SK-N-SH (cell line): ENCODE measurements around the gene CYREN. TPM values are rescaled to one million over a fixed set of nuclear protein-coding genes. Genes with fewer than 3 reads are reported as not detected.

Source experiments
- CTCF ChIA-PET: fragments of 300-600, 350-600 bp; formaldehyde crosslinking; extraction: SDS; loops from one replicate; lab custom pipeline; 2021; lab: Yijun Ruan, JAX
- POLR2A ChIA-PET: fragments of 350-600 bp; sonication (Branson Sonifier 250); formaldehyde crosslinking; extraction: SDS; loops from one replicate; lab custom pipeline; 2020; ENCODE audit warnings: antibody characterized with exemption, inconsistent platforms; lab: Yijun Ruan, JAX
- DNase-seq: peaks from one replicate; pipeline ENCODE4 v3.0.0; 2012
- H2AFZ ChIP-seq: fragments of 200-600 bp; sonication (generic); 2 replicates; pipeline ENCODE4 v1.8.1; 2016; ENCODE audit warnings: antibody characterized with exemption, mild to moderate bottlenecking, low read depth
- H3F3A ChIP-seq: fragments of 200-600 bp; sonication (generic); replicated peaks from 2 replicates; pipeline ENCODE3; 2016; ENCODE audit warnings: antibody characterized with exemption, mild to moderate bottlenecking; ENCODE audit not compliant: insufficient read depth
- H3K27ac ChIP-seq, 2 experiments: fragments of 200-500 bp in 1 of 2; fragments of 200-600 bp in 1 of 2; sonication (Bioruptor generic) in 1 of 2; sonication (generic), shearing (Covaris generic) in 1 of 2; 2 replicates each; pipeline versions ENCODE4 v1.5.1 to v1.6.1; 2014 to 2016; ENCODE audit warnings: low read depth in 2 of 2, inconsistent platforms in 1 of 2, low read length in 1 of 2, mild to moderate bottlenecking in 1 of 2, mixed read lengths in 1 of 2
- H3K27me3 ChIP-seq: fragments of 200-600 bp; sonication (generic), shearing (Covaris generic); 2 replicates; pipeline ENCODE4 v1.6.1; 2016; ENCODE audit warnings: mixed run types; ENCODE audit not compliant: insufficient read depth
- H3K36me3 ChIP-seq, 2 experiments: fragments of 200-500 bp in 1 of 2; fragments of 200-600 bp in 1 of 2; sonication (Bioruptor generic) in 1 of 2; sonication (generic) in 1 of 2; replicated peaks in 1 of 2; 2 replicates each; pipeline versions ENCODE3 to v1.5.1; 2014 to 2016; ENCODE audit warnings: low read length in 1 of 2, mild to moderate bottlenecking in 1 of 2; ENCODE audit not compliant: insufficient read depth in 2 of 2, control insufficient read depth in 1 of 2
- H3K4me1 ChIP-seq, 2 experiments: fragments of 200-500 bp in 1 of 2; fragments of 200-600 bp in 1 of 2; sonication (Bioruptor generic) in 1 of 2; sonication (generic), shearing (Covaris generic) in 1 of 2; 2 replicates each; pipeline versions ENCODE4 v1.5.1 to v1.6.1; 2014 to 2016; ENCODE audit warnings: low read depth in 1 of 2, low read length in 1 of 2, mixed run types in 1 of 2; ENCODE audit not compliant: insufficient read depth in 2 of 2, control insufficient read depth in 1 of 2
- H3K4me2 ChIP-seq: fragments of 200-600 bp; sonication (generic), shearing (Covaris generic); 2 replicates; pipeline ENCODE4 v1.6.1; 2017; ENCODE audit warnings: mixed run types
- H3K4me3 ChIP-seq, 2 experiments: fragments of 200-500 bp in 1 of 2; fragments of 200-600 bp in 1 of 2; sonication (Bioruptor generic) in 1 of 2; sonication (generic), shearing (Covaris generic) in 1 of 2; 2 replicates each; pipeline versions ENCODE4 v1.5.1 to v1.8.1; 2014 to 2016; ENCODE audit warnings: low read depth in 2 of 2, inconsistent platforms in 1 of 2, low read length in 1 of 2, mild to moderate bottlenecking in 1 of 2, mixed read lengths in 1 of 2, moderate library complexity in 1 of 2
- H3K79me2 ChIP-seq: fragments of 200-600 bp; sonication (generic); 2 replicates; pipeline ENCODE4 v1.8.1; 2017; ENCODE audit warnings: mild to moderate bottlenecking; ENCODE audit not compliant: insufficient read depth
- H3K9ac ChIP-seq: fragments of 200-600 bp; sonication (generic); 2 replicates; pipeline ENCODE4 v1.6.1; 2017; ENCODE audit warnings: mixed run types
- H3K9me2 ChIP-seq: fragments of 200-600 bp; sonication (generic); 2 replicates; pipeline ENCODE4 v1.6.1; 2017; ENCODE audit warnings: mixed run types
- H3K9me3 ChIP-seq: fragments of 200-600 bp; sonication (generic); 2 replicates; pipeline ENCODE4 v1.6.1; 2017; ENCODE audit warnings: mixed run types, mild to moderate bottlenecking, moderate library complexity
- H4K20me1 ChIP-seq: fragments of 200-600 bp; sonication (generic); 2 replicates; pipeline ENCODE4 v1.6.1; 2017; ENCODE audit warnings: mild to moderate bottlenecking, mixed run types; ENCODE audit not compliant: insufficient read depth
- CTCF ChIP-seq: fragments of 200-600 bp; sonication (generic); IDR thresholded peaks from 2 replicates; pipeline ENCODE4 v1.6.1; 2017; ENCODE audit warnings: antibody characterized with exemption, mild to moderate bottlenecking, moderate library complexity
- ELF1 ChIP-seq: IDR thresholded peaks from 2 replicates; pipeline ENCODE4 v1.4.0; 2012
- EP300 ChIP-seq, 2 experiments: IDR thresholded peaks; 2 replicates each; pipeline versions ENCODE4 v1.4.0 to v1.6.1; 2012; ENCODE audit warnings: borderline replicate concordance in 1 of 2, low read depth in 1 of 2, low read length in 1 of 2
- FOSL2 ChIP-seq: IDR thresholded peaks from 2 replicates; pipeline ENCODE4 v1.4.0; 2012; ENCODE audit warnings: low read depth, mild to moderate bottlenecking, moderate library complexity, borderline replicate concordance
- FOXM1 ChIP-seq: IDR thresholded peaks from 2 replicates; pipeline ENCODE4 v1.4.0; 2012; ENCODE audit warnings: low read depth, mild to moderate bottlenecking
- GABPA ChIP-seq: IDR thresholded peaks from 2 replicates; pipeline ENCODE4 v1.4.0; 2012; ENCODE audit warnings: low read depth, mild to moderate bottlenecking
- JUND ChIP-seq: IDR thresholded peaks from 2 replicates; pipeline ENCODE4 v1.4.0; 2012
- MAX ChIP-seq: IDR thresholded peaks from 2 replicates; pipeline ENCODE4 v1.4.0; 2012; ENCODE audit warnings: low read depth
- MEF2A ChIP-seq: IDR thresholded peaks from 2 replicates; pipeline ENCODE4 v1.4.0; 2012; ENCODE audit warnings: low read depth, borderline replicate concordance
- RAD21 ChIP-seq: IDR thresholded peaks from 2 replicates; pipeline ENCODE4 v1.6.1; 2012; ENCODE audit warnings: mild to moderate bottlenecking, low read length
- SIN3A ChIP-seq: IDR thresholded peaks from 2 replicates; pipeline ENCODE4 v1.6.1; 2012; ENCODE audit warnings: low read depth, mild to moderate bottlenecking, low read length, moderate library complexity, borderline replicate concordance
- WGBS: methylation state at CpG from one replicate; pipeline ENCODE4 v1.1.6; 2017; ENCODE audit warnings: low lambda C conversion rate; 5-methylcytosine and 5-hydroxymethylcytosine counted together
- polyA plus RNA-seq, 3 experiments: library from polyadenylated mRNA; depleted of rRNA; stranded (reverse); fragments of >200 nt; gene quantifications; 2 replicates each; pipeline ENCODE4 v1.2.3, GENCODE V29; 2012
- TF ChIP-seq, protein P1 (sequence below): fragments of 150-350 bp; IDR thresholded peaks from 2 replicates; pipeline ENCODE4 v1.6.1; 2017; ENCODE audit warnings: antibody characterized with exemption, low read length, low read depth, borderline replicate concordance
- TF ChIP-seq, protein P2 (sequence below): IDR thresholded peaks from 2 replicates; pipeline ENCODE4 v1.4.0; 2012; ENCODE audit warnings: low read depth, borderline replicate concordance

CYREN gene
- polyA plus RNA-seq, 1 of the 3 experiments (the other 2 are of a cell fraction) = 53.4 TPM

DNA sequence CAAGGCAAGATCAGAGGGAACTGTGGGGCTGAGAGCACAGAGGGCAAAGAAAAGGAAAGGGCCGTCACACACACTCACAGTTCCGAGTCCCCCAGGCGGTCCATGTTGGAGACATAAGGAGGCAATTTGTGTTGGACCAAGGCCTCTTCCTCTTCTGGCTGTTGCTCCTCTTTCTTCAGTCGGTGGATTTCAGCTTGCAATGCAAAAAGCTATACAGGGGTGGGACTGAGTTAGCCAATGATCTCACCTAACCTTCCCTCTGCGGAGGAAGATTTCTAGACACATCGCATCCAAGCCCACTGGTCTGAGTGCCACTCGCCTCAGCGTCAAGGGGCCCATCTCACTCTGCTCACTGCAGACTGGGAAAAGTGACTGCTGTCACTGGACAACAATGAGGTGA is 35.3 kb upstream of the CYREN start:
- WGBS = 89% methylated on average over 8 of the region's 8 CpGs

More for the DNA sequence above, 35.3 kb upstream of the CYREN start:
- Histone ChIP-seq H3K4me2 (no peak overlapping the region), H3K79me2 (no peaks in the 10 kb centered on the region), H3K27ac (no peak overlapping the region), H3K27me3 (no peaks in the 10 kb centered on the region), H2AFZ (no peak overlapping the region)
- DNase-seq = no peak
- TF ChIP-seq FOXM1 = no peak
- TF ChIP-seq MEF2A = no peak
- TF ChIP-seq, protein P1, sequence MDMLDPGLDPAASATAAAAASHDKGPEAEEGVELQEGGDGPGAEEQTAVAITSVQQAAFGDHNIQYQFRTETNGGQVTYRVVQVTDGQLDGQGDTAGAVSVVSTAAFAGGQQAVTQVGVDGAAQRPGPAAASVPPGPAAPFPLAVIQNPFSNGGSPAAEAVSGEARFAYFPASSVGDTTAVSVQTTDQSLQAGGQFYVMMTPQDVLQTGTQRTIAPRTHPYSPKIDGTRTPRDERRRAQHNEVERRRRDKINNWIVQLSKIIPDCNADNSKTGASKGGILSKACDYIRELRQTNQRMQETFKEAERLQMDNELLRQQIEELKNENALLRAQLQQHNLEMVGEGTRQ = no peak
- no peak for TF ChIP-seq SIN3A
- TF ChIP-seq CTCF = no peak
- TF ChIP-seq MAX = no peak
- no peak for TF ChIP-seq EP300 (IDR thresholded peaks at IDR 0.05; ENCODE audit: borderline replicate concordance in 1 of 2, low read depth in 1 of 2, low read length in 1 of 2)
- TF ChIP-seq RAD21 = no peak
- TF ChIP-seq, protein P2, sequence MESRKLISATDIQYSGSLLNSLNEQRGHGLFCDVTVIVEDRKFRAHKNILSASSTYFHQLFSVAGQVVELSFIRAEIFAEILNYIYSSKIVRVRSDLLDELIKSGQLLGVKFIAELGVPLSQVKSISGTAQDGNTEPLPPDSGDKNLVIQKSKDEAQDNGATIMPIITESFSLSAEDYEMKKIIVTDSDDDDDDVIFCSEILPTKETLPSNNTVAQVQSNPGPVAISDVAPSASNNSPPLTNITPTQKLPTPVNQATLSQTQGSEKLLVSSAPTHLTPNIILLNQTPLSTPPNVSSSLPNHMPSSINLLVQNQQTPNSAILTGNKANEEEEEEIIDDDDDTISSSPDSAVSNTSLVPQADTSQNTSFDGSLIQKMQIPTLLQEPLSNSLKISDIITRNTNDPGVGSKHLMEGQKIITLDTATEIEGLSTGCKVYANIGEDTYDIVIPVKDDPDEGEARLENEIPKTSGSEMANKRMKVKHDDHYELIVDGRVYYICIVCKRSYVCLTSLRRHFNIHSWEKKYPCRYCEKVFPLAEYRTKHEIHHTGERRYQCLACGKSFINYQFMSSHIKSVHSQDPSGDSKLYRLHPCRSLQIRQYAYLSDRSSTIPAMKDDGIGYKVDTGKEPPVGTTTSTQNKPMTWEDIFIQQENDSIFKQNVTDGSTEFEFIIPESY = no peak
- no peak for TF ChIP-seq GABPA
- no peak for TF ChIP-seq ELF1
- TF ChIP-seq JUND = no peak
- TF ChIP-seq FOSL2 = no peak
- TF ChIP-seq, all 33 proteins: peak for 0
- H3K9me2 ChIP-seq = no peaks in the 10 kb centered on the region
- ChIA-PET CTCF (interaction anchor here (0.9 to 1.0 kb wide), 2 partner anchors 13 to 18 kb away, joined by 3 read pairs; no protein-coding TSS in a partner anchor), POLR2A (no interaction called here)
- peaks cover 4 to 23% of the 10 kb centered on the region in 2 experiments for H3K36me3 ChIP-seq
- H3K4me3 ChIP-seq = no peak overlapping the region
- H4K20me1 ChIP-seq = no peaks in the 10 kb centered on the region
- no peaks in the 10 kb centered on the region for H3F3A ChIP-seq
- H3K9ac ChIP-seq = no peak overlapping the region
- H3K9me3 ChIP-seq = no peaks in the 10 kb centered on the region
- H3K4me1 ChIP-seq = peaks cover 0 to 13% of the 10 kb centered on the region in 2 experiments; a peak in 2 of 4 replicates
